ENCODE data around the gene CEP128.

Gene CEP128

GRCh38 chr14:80867798-80868197 lies 73.7 kb downstream of the CEP128 start:
- DNase-seq, result no peak
- H3K36me3 ChIP-seq, result no peaks in the 10 kb centered on the region
- H3K9me3 ChIP-seq (ENCODE audit: severe bottlenecking), result no peaks in the 10 kb centered on the region
- no peak overlapping the region for H3K4me3 ChIP-seq (ENCODE audit: low read depth, low read length)
- no peak for TF ChIP-seq CTCF (IDR thresholded peaks at IDR 0.05; ENCODE audit: low read depth, low read length)
- H3K27me3 ChIP-seq (ENCODE audit: insufficient read depth, low read depth, severe bottlenecking), result no peaks in the 10 kb centered on the region
- H3K27ac ChIP-seq, result no peak overlapping the region

- no peak overlapping the region for H3K27ac ChIP-seq
- H3K4me3 ChIP-seq (ENCODE audit: low read depth, low read length), result no peak overlapping the region
- DNase-seq, result no peak
- H3K36me3 ChIP-seq, result no peaks in the 10 kb centered on the region
- no peaks in the 10 kb centered on the region for H3K27me3 ChIP-seq (ENCODE audit: insufficient read depth, low read depth, severe bottlenecking)
- H3K9me3 ChIP-seq (ENCODE audit: severe bottlenecking), result no peaks in the 10 kb centered on the region
- TF ChIP-seq CTCF (IDR thresholded peaks at IDR 0.05; ENCODE audit: low read depth, low read length), result no peak
These were observed 74.4 kb downstream of the CEP128 start for GRCh38 chr14:80867091-80867490.

GRCh38 chr14:80865565-80865964 lies 76.0 kb downstream of the CEP128 start:
- Histone ChIP-seq H3K36me3 (no peaks in the 10 kb centered on the region), H3K27me3 (ENCODE audit: insufficient read depth, low read depth, severe bottlenecking) (no peaks in the 10 kb centered on the region), H3K9me3 (ENCODE audit: severe bottlenecking) (no peaks in the 10 kb centered on the region), H3K4me3 (ENCODE audit: low read depth, low read length) (no peak overlapping the region), H3K27ac (no peak overlapping the region)
- TF ChIP-seq CTCF (IDR thresholded peaks at IDR 0.05; ENCODE audit: low read depth, low read length), result no peak
- DNase-seq, result no peak

GRCh38 chr14:80862983-80863382 lies 78.6 kb downstream of the CEP128 start:
- no peak overlapping the region for H3K27ac ChIP-seq
- H3K4me3 ChIP-seq (ENCODE audit: low read depth, low read length), result no peak overlapping the region
- no peaks in the 10 kb centered on the region for H3K36me3 ChIP-seq
- TF ChIP-seq CTCF (IDR thresholded peaks at IDR 0.05; ENCODE audit: low read depth, low read length), result no peak
- DNase-seq, result no peak
- H3K9me3 ChIP-seq (ENCODE audit: severe bottlenecking), result no peaks in the 10 kb centered on the region
- H3K27me3 ChIP-seq (ENCODE audit: insufficient read depth, low read depth, severe bottlenecking), result no peaks in the 10 kb centered on the region

GRCh38 chr14:80862541-80862940 lies 79.0 kb downstream of the CEP128 start:
- no peaks in the 10 kb centered on the region for H3K36me3 ChIP-seq
- H3K4me3 ChIP-seq (ENCODE audit: low read depth, low read length), result no peak overlapping the region
- H3K27me3 ChIP-seq (ENCODE audit: insufficient read depth, low read depth, severe bottlenecking), result no peaks in the 10 kb centered on the region
- DNase-seq, result no peak
- H3K9me3 ChIP-seq (ENCODE audit: severe bottlenecking), result no peaks in the 10 kb centered on the region
- TF ChIP-seq CTCF (IDR thresholded peaks at IDR 0.05; ENCODE audit: low read depth, low read length), result no peak
- no peak overlapping the region for H3K27ac ChIP-seq

- H3K4me3 ChIP-seq (ENCODE audit: low read depth, low read length), result no peak overlapping the region
- H3K36me3 ChIP-seq, result no peaks in the 10 kb centered on the region
- no peak overlapping the region for H3K27ac ChIP-seq
- no peak for DNase-seq
- H3K9me3 ChIP-seq (ENCODE audit: severe bottlenecking), result no peaks in the 10 kb centered on the region
- no peak for TF ChIP-seq CTCF (IDR thresholded peaks at IDR 0.05; ENCODE audit: low read depth, low read length)
- no peaks in the 10 kb centered on the region for H3K27me3 ChIP-seq (ENCODE audit: insufficient read depth, low read depth, severe bottlenecking)
These were observed 91.2 kb downstream of the CEP128 start for GRCh38 chr14:80850197-80850814.

All from WERI-Rb-1 (cell line).